Sigmoid colon (tissue), 3 donors: Measurements from ENCODE around the gene BCL2L12.

Source experiments
- CTCF ChIP-seq, 4 experiments: fragments of 450-650 bp in 3 of 4; fragments of 200-600 bp in 1 of 4; IDR thresholded peaks; one replicate each; pipeline ENCODE4 v1.5.1; 2016 to 2019; ENCODE audit warnings: antibody characterized with exemption in 4 of 4, mild to moderate bottlenecking in 3 of 4, moderate library complexity in 2 of 4
- POLR2A ChIP-seq, 2 donors: fragments of 450-650 bp; IDR thresholded peaks; one replicate each; pipeline ENCODE4 v1.6.1; 2016; ENCODE audit warnings: antibody characterized with exemption in 2 of 2, mild to moderate bottlenecking in 2 of 2, moderate library complexity in 2 of 2

DNA sequence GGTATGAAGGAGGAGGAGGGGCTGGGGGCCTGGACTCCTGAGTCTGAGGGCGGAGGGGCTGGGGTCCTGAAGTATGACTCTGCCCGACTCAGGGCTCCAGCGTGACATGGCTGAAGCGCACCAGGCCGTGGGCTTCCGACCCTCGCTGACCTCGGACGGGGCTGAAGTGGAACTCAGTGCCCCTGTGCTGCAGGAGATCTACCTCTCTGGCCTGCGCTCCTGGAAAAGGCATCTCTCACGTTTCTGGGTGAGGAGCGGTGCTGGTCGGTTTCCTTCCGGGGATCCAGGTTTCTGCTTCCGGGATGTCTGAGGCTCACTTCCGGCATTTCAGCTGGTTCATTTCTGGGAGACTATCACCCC lies 26.4 kb downstream of the BCL2L12 start:
- TF ChIP-seq CTCF (IDR thresholded peaks at IDR 0.05): no peak
- no peak for TF ChIP-seq POLR2A (IDR thresholded peaks at IDR 0.05)
